GM19025 (cell line): ENCODE measurements around the gene CPNE2.
A peak's percentile ranks its signal among the peaks of the same experiment; 100 is the strongest.

Source experiments
- ATAC-seq: cut with Tn5 transposase; IDR thresholded peaks from one replicate; pipeline ENCODE4 v1.9.1; 2021; ENCODE audit warnings: mild to moderate bottlenecking, low read depth, moderate library complexity; ENCODE audit not compliant: unreplicated experiment

CPNE2 gene

GRCh38 chr16:57159447-57159846 lies 67.1 kb downstream of the CPNE2 start:
- ATAC-seq, result no peak

- ATAC-seq, result no peak
Measured at GRCh38 chr16:57163842-57164241, 71.5 kb downstream of the CPNE2 start.

DNA sequence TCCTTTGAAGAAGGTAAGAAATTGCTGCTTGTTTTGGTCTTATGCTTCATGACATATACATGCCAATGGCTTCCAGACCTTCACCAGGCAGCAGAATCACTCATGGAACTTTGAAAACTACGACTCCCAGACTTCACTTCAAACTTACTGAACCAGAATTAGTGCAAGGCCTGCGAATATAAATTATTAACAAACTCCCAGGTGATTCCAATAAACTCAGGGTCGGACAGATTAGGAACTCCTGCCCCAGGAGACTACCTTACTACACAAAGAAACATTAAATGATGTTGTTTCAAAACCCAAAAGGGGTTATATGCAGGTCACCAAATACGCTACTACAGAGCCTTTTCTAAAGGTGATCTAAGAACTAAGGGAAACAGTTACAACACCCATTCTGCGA lies 73.1 kb downstream of the CPNE2 start:
- no peak for ATAC-seq

DNA sequence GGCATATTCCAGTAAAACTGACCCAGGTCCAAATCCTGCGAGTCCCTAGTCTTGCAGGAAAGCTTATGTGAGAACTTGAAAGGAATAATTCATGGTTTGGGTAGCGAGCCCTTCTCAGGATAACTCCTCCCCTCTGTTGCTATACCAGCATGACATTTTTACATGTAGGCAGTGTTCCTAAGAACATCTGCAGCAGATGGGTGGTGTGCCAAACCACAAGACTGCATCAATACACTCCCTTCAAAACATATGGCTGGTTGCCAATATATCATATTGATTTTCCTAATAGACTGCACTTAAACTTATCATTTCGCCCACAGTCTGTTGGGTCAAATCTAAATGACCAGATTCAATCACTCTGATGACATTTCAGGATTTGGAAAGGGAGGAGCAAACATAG lies 73.6 kb downstream of the CPNE2 start:
- ATAC-seq, result no peak

GRCh38 chr16:57166451-57166850 lies 74.1 kb downstream of the CPNE2 start:
- no peak for ATAC-seq

DNA sequence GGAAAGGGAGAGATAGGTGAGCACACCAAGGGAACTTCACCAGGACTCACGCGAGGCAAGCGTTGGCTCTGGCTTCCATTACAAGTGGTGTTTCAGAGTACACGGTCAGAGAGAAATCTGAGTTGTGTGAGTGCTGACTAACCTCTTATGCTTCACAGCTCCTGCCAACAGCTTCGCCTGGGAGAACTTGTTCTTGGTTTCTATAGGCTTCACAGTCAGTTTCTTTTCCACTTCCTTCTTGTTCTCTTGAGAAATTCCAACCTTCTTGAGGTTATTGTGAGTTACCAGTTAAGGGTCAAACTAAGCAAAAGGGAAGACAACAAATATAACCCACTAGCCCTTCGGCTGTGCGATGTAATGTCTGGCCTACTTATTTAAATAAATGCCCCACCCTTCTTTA lies 74.6 kb downstream of the CPNE2 start:
- no peak for ATAC-seq

DNA sequence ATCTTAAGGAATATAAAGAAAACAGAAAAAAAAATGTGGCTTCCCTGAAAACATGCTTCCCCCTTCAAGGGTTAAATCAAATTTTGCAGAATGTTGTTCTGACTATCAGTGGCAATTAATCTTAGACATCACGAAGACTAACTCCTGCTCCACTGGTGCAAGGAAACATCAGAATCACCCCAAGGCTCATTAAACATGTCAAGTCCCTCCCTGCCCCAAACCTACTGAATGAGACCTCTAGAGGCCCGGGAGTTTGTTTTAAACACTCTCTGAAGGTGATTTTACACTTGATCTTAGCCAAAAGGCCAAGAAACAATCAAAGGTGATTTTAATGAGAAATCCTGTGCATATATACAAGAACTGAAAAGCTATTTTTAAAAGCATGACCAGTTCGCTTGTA lies 75.2 kb downstream of the CPNE2 start:
- no peak for ATAC-seq

DNA sequence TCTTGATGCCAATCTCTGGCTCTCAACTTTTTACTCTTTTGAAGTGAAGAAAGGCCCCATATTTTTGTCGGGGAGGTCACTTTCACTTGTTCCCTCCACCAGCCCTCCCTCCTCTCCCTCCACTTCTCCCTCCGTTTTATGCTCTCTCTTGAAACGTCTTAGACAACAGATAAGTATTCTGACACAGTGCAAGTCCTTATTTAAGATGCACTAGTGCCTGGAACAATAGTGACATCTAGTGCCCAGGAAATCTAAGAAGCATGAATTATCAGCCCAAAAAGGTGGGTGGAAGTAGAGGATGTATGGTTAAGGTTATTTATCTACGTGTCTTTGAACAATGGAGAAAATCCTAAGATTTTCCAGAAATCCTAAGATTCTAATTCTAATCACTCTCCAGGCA lies 75.6 kb downstream of the CPNE2 start:
- no peak for ATAC-seq

DNA sequence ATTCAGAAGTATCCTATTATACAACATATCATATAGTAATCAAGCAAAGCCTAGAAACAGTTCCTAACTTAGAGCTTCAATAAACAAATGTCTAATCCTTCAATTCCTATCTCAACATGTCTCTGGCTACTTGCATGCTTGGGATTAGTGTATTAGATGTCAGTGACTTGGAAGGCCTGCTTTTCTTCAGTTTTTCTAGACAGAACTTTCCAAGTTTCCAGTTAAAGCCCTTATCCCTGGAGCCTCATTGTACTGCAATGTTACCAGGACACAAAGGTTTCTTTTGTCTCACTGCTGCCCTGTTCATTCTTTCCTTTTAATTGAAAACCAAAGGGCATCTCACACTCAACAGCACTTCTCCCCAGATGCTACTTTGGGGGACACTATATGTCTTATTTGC lies 76.9 kb downstream of the CPNE2 start:
- ATAC-seq, result no peak

- no peak for ATAC-seq
Measured at GRCh38 chr16:57172721-57173290, 80.4 kb downstream of the CPNE2 start.

GRCh38 chr16:57175896-57176295 lies 83.5 kb downstream of the CPNE2 start:
- ATAC-seq, result no peak

GRCh38 chr16:57178196-57178595 lies 85.8 kb downstream of the CPNE2 start:
- ATAC-seq, result no peak

GRCh38 chr16:57178793-57179212 lies 86.4 kb downstream of the CPNE2 start:
- no peak for ATAC-seq

DNA sequence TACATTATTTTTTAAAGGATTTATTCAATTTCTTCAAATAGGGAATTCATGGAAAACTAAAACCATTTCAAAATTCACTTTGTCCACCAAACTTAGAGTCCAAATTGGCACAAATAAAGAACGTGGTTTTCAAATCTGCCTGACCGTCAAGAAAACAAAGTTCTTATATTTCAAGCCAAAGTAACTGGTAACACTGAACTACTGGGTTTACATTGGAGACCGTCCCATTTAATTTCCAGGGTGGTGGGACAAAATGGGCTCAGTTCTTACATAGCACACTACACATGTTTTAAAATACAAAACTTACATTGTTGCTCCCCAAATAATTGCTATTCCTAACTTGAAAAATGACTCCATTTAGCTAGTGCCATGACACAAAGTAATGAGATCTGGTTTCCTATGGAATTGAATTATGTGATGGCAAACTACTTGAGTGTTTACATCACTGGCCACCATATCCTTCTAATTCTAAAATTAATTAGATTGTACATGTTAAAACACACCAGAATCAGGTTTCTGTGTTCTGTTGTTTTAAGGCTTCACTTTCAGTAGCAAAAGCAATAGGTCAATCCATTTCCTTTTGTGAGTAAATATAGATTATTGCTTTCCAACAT lies 86.9 kb downstream of the CPNE2 start:
- no peak for ATAC-seq

DNA sequence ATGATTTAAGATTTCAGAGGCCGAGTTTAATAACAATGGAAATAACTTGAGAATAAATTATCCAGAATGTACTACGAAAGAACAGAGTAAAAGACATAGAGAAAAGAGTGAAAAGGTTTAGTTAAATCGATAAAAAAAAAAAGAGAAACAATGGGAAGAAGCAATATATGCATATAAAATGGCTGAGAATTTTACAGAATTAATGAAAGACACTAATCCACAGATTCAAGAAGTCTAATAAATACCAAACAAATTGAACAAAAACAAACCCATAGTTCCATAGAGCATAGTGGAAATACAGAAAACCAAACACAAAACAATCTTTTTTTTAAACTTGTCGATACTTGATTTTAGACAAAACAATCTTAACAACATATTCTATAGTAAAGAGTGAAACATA lies 91.7 kb downstream of the CPNE2 start:
- no peak for ATAC-seq

GRCh38 chr16:57184887-57185445 lies 92.6 kb downstream of the CPNE2 start:
- ATAC-seq, result no peak

DNA sequence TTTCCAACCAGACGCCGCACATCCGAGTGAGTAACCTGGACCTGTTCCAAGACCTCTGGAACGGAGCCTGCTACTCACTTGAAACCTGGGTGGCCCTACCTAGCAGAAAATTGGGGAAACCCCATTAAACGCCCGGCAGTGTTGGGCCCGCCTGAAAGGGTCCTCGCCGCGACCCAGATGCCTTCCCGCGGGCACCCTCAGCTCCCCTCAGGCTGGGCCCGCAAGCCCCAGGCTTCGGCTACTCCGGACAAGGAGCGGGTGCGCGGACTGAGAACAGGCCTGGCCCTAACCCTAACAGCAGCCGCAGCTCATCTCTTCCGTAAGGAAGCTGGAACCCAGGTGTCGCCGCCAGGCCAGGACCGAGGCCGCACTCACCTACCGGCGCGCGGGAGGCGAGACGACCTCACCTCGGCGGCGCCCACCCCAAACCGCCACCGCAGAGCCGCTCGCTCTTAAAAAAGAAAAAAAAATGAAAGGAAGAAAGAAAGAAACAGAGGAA lies 93.1 kb downstream of the CPNE2 start:
- peak; percentile 33 for ATAC-seq

DNA sequence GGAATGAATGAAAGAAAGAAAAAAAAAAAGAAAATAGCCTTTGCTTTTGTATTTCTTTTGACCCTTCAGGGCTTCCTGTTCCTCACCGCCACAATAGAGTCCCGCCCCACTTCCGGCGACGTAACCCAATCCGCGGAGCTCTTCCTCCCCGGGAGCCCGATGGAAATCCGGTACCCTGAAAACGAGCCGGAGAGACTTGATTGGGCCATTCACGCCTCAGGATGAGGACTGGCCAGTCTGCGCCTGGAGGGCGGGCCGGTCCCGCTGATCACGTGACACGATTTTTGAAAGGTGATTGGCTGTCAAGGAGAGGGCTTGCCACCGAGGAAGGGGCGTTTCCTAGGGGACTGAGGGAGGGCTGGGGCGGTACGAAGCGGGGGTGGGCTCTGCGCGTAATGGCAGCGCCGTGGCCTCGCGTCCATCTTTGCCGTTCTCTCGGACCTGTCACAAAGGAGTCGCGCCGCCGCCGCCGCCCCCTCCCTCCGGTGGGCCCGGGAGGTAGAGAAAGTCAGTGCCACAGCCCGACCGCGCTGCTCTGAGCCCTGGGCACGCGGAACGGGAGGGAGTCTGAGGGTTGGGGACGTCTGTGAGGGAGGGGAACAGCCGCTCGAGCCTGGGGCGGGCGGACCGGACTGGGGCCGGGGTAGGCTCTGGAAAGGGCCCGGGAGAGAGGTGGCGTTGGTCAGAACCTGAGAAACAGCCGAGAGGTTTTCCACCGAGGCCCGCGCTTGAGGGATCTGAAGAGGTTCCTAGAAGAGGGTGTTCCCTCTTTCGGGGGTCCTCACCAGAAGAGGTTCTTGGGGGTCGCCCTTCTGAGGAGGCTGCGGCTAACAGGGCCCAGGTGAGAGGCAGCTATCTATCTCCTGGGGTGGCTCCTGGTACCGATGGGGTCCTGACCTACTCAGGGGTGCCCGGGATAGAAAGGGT lies 93.8 kb downstream of the CPNE2 start, which contains the start of the genes PSME3IP1 and RSPRY1:
Gene PSME3IP1 (minus strand): TSS at position 95 of the 927 bp plus-strand sequence. CDS start 12,185 bp downstream, outside the sequence.
Gene RSPRY1 (plus strand): TSS at position 385 of the 927 bp plus-strand sequence. CDS start 18,330 bp downstream, outside the sequence.
- ATAC-seq, result peak; percentile 86

- ATAC-seq, result no peak
Measured at GRCh38 chr16:57186872-57187854, 94.8 kb downstream of the CPNE2 start.
